GM12872 (cell line): Measurements from ENCODE around the gene ATF7.

Source experiments
- TF ChIP-seq, protein P1 (sequence below): IDR thresholded peaks from 3 replicates; pipeline ENCODE4 v1.5.1; 2011; ENCODE audit warnings: low read depth, mild to moderate bottlenecking, low read length, moderate library complexity; ENCODE audit not compliant: insufficient read depth

The ATF7 gene

DNA sequence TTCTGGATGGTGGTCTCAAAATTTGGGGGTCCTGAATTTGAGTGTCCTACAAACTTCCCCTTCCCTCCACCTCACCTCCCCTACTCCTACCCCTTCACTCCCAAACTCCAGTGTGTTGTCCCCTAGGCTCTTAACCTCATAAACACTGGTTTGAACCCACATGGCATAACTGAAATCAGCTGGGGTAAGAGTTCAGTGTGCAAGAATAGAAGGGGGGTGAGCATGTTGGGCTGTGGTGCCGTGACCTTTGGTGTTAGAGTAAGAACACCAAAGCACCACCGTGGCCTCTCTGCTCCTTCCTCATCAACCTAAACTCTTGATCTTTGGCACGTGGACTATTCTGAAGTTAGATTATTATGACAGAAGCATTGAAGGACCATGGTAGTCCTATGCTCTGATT, 163.2 kb downstream of the ATF7 start:
- TF ChIP-seq, protein P1, sequence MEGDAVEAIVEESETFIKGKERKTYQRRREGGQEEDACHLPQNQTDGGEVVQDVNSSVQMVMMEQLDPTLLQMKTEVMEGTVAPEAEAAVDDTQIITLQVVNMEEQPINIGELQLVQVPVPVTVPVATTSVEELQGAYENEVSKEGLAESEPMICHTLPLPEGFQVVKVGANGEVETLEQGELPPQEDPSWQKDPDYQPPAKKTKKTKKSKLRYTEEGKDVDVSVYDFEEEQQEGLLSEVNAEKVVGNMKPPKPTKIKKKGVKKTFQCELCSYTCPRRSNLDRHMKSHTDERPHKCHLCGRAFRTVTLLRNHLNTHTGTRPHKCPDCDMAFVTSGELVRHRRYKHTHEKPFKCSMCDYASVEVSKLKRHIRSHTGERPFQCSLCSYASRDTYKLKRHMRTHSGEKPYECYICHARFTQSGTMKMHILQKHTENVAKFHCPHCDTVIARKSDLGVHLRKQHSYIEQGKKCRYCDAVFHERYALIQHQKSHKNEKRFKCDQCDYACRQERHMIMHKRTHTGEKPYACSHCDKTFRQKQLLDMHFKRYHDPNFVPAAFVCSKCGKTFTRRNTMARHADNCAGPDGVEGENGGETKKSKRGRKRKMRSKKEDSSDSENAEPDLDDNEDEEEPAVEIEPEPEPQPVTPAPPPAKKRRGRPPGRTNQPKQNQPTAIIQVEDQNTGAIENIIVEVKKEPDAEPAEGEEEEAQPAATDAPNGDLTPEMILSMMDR, result no peak

DNA sequence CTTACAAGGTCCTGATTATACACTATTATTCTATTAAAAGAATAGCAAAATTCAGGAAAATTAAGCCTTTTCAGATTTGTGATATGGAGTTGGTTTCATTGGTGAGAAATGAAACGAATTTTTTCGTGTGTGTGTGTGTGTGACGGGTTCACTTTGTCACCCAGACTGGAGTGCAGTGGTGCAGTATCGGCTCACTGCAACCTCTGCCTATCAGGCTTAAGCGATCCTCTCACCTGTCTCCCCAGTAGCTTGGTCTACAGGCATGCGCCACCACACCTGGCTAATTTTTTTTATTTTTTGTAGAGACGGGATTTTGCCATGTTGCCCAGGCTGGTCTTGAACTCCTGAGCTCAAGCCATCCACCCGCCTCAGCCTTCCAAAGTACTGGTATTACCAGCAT, 164.6 kb downstream of the ATF7 start:
- TF ChIP-seq, protein P1, result no peak

DNA sequence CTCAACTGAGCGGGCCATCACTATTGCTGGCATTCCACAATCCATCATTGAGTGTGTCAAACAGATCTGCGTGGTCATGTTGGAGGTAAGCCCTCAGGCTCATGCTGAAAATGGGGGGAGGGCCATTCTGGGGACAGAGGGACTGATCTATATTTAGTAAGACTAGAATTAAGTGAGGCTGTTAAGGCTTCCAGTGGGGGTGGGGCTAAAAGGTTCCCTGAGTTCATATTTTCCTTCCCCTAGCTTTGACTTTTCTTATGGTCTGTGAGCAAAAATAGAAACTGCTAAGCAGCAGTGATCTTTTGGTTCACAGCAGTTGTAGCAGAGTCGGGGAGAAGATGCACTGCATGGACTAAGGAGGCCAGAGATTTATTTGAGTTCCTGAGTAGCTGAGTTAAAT, 165.1 kb downstream of the ATF7 start:
- TF ChIP-seq, protein P1, result no peak

DNA sequence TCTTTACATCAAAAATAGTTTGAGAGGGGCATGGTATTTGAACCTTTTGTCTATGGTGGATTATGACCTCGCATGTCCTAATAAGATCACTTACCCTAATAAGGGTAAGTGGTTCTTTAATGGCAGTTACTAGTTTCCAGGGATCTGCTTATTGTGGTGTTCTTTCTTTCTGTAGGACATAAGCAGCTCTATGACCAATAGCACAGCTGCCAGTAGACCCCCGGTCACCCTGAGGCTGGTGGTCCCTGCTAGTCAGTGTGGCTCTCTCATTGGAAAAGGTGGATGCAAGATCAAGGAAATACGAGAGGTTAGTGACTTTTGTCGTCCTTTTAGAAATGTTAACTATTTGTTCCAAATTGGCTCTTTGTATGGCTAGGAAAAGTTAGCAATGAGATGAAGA, 167.1 kb downstream of the ATF7 start:
- TF ChIP-seq, protein P1, result no peak
